ENCODE results near the gene RIMBP2.
A peak's percentile ranks its signal among the peaks of the same experiment; 100 is the strongest.

Gene RIMBP2

GRCh38 chr12:130530429-130530828 lies 185.7 kb downstream of the RIMBP2 start (continued):
- TF ChIP-seq ZNF658 (tag by site-specific recombination; IDR thresholded peaks at IDR 0.05) (no peak), ZBTB49 (tag by site-specific recombination; IDR thresholded peaks at IDR 0.05; ENCODE audit: low read depth) (no peak), ZNF664 (tag by site-specific recombination; IDR thresholded peaks at IDR 0.05) (no peak), BCL11A (tag by site-specific recombination; IDR thresholded peaks at IDR 0.05; ENCODE audit: low read depth) (no peak), ZNF626 (tag by site-specific recombination; IDR thresholded peaks at IDR 0.05) (no peak)

GRCh38 chr12:130529781-130530180 lies 186.3 kb downstream of the RIMBP2 start:
- Histone ChIP-seq H3K4me1 (ENCODE audit: control insufficient read depth, insufficient read depth, low read length) (no peaks in the 10 kb centered on the region), H3K4me3 (ENCODE audit: low read depth, low read length) (no peak overlapping the region), H3K9me3 (ENCODE audit: control insufficient read depth, insufficient read depth, low read depth, low read length) (no peaks in the 10 kb centered on the region), H3K36me3 (ENCODE audit: control insufficient read depth in 2 of 2, insufficient read depth in 1 of 2, low read length in 2 of 2) (no peaks in the 10 kb centered on the region), H3K27ac (ENCODE audit: extremely low read depth, low read depth, low read length) (no peak overlapping the region)
- POLR2A ChIA-PET, result no interaction called here
- TF ChIP-seq ZNF140 (tag by site-specific recombination; IDR thresholded peaks at IDR 0.05) (no peak), ZFHX2 (tag by site-specific recombination; conservative IDR thresholded peaks at IDR 0.05) (no peak)
- CTCF ChIA-PET, result no interaction called here

GRCh38 chr12:130527239-130527638 lies 188.9 kb downstream of the RIMBP2 start:
- Histone ChIP-seq H3K9me3 (ENCODE audit: control insufficient read depth, insufficient read depth, low read depth, low read length) (no peaks in the 10 kb centered on the region), H3K4me3 (ENCODE audit: low read depth, low read length) (no peak overlapping the region), H3K27ac (ENCODE audit: extremely low read depth, low read depth, low read length) (no peak overlapping the region), H3K36me3 (ENCODE audit: control insufficient read depth in 2 of 2, insufficient read depth in 1 of 2, low read length in 2 of 2) (no peaks in the 10 kb centered on the region), H3K4me1 (ENCODE audit: control insufficient read depth, insufficient read depth, low read length) (no peaks in the 10 kb centered on the region)
- ChIA-PET CTCF (interaction anchor here (0.7 kb wide), 1 partner anchor 293 kb away, joined by 4 read pairs; no protein-coding TSS in a partner anchor), POLR2A (no interaction called here)
- no peak for TF ChIP-seq ZNF701 (tag by site-specific recombination; IDR thresholded peaks at IDR 0.05)
- no peak for TF ChIP-seq ZNF362 (tag by site-specific recombination; IDR thresholded peaks at IDR 0.05)
- TF ChIP-seq KLF7 (tag by site-specific recombination; IDR thresholded peaks at IDR 0.05; ENCODE audit: borderline replicate concordance), result no peak
- no peak for TF ChIP-seq ZBTB17 (tag by site-specific recombination; IDR thresholded peaks at IDR 0.05)
- TF ChIP-seq ZNF292 (tag by site-specific recombination; IDR thresholded peaks at IDR 0.05; ENCODE audit: borderline replicate concordance, low read depth), result no peak
- no peak for TF ChIP-seq SALL2 (tag by site-specific recombination; IDR thresholded peaks at IDR 0.05; ENCODE audit: borderline replicate concordance)
- no peak for TF ChIP-seq ZNF23 (tag by site-specific recombination; IDR thresholded peaks at IDR 0.05; ENCODE audit: borderline replicate concordance)
- no peak for TF ChIP-seq ZNF768 (tag by site-specific recombination; IDR thresholded peaks at IDR 0.05)

GRCh38 chr12:130526813-130527212 lies 189.3 kb downstream of the RIMBP2 start:
- Histone ChIP-seq H3K9me3 (ENCODE audit: control insufficient read depth, insufficient read depth, low read depth, low read length) (no peaks in the 10 kb centered on the region), H3K4me1 (ENCODE audit: control insufficient read depth, insufficient read depth, low read length) (no peaks in the 10 kb centered on the region), H3K27ac (ENCODE audit: extremely low read depth, low read depth, low read length) (no peak overlapping the region), H3K4me3 (ENCODE audit: low read depth, low read length) (no peak overlapping the region), H3K36me3 (ENCODE audit: control insufficient read depth in 2 of 2, insufficient read depth in 1 of 2, low read length in 2 of 2) (no peaks in the 10 kb centered on the region)
- ChIA-PET CTCF (no interaction called here), POLR2A (no interaction called here)
- no peak for TF ChIP-seq ZNF280C (tag by site-specific recombination; IDR thresholded peaks at IDR 0.05)
- peak; percentile 95 for TF ChIP-seq REST (tag by site-specific recombination; IDR thresholded peaks at IDR 0.05)

Measured in HEK293 (cell line).